IMR-90 (cell line): ENCODE results near the gene KCTD11. TPM values are rescaled to one million over a fixed set of nuclear protein-coding genes. Genes with fewer than 3 reads are reported as not detected.

ENCODE experiments used
- microRNA-seq, 2 experiments: library from miRNA; stranded (forward) in 1 of 2; unstranded in 1 of 2; fragments of 10-50 nt in 1 of 2; fragments of <30 nt in 1 of 2; gene quantifications in 1 of 2; microRNA quantifications in 1 of 2; one replicate each; pipeline versions ENCODE3 to v1.1.0; 2013 to 2020; ENCODE audit not compliant: insufficient read depth in 1 of 2, insufficient read length in 1 of 2, unreplicated experiment in 1 of 2
- polyA plus RNA-seq, 3 experiments: library from polyadenylated mRNA; depleted of rRNA; stranded (reverse); fragments of >200 nt; gene quantifications; 2 replicates each; pipeline ENCODE4 v1.2.3, GENCODE V29; 2012; ENCODE audit warnings: low replicate concordance in 1 of 3
- small RNA-seq, 5 experiments: library from RNA; depleted of rRNA; stranded (forward); fragments of <200 nt; gene quantifications; one replicate each; pipeline ENCODE3, GENCODE V24; 2012
- total RNA-seq: library from RNA; depleted of rRNA; stranded (reverse); fragments of >200 nt; gene quantifications from 2 replicates; pipeline ENCODE4 v1.2.3, GENCODE V29; 2012; rRNA removed

KCTD11 gene
- total and polyA plus RNA-seq, 2 of the 4 experiments (the other 2 are of a cell fraction), result 10.8 to 16.4 TPM

Small RNAs within 50 kb of the gene (microRNA-seq; reads per million reads assigned to microRNA genes)
- not detected for gene AC026954.2 (ENCODE audit: insufficient read depth, insufficient read length)

Small RNAs within 50 kb of the gene (small RNA-seq; reads per million reads assigned to genes)
- 0 to 0.46 (median 0) reads per million in 5 experiments for gene AC026954.2

Other genes starting within 250 kb of the KCTD11 start
Only the 30 nearest of the 36 such genes appear.
- 1.3 and 1.9 TPM in 2 replicates for gene ASGR1, start 172.8 kb upstream of the KCTD11 start, total RNA-seq
- gene ASGR1, start 172.8 kb upstream of the KCTD11 start, polyA plus RNA-seq (2012; rRNA removed), result 3.8 and 4.2 TPM in 2 replicates
- 8.1 and 8.2 TPM in 2 replicates for gene DLG4, start 132.3 kb upstream of the KCTD11 start, total RNA-seq
- gene DLG4, start 132.3 kb upstream of the KCTD11 start, polyA plus RNA-seq (2012; rRNA removed), result 28.5 and 30.5 TPM in 2 replicates
- 129 and 139 TPM in 2 replicates for gene ACADVL, start 132.2 kb upstream of the KCTD11 start, total RNA-seq
- 752 and 844 TPM in 2 replicates for gene ACADVL, start 132.2 kb upstream of the KCTD11 start, polyA plus RNA-seq (2012; rRNA removed)
- gene DVL2, start 117.6 kb upstream of the KCTD11 start, total RNA-seq, result 20.3 and 21.3 TPM in 2 replicates
- gene DVL2, start 117.6 kb upstream of the KCTD11 start, polyA plus RNA-seq (2012; rRNA removed), result 10.5 and 11.8 TPM in 2 replicates
- gene PHF23, start 112.7 kb upstream of the KCTD11 start, total RNA-seq, result 44.8 and 45.5 TPM in 2 replicates
- 54.4 and 58.5 TPM in 2 replicates for gene PHF23, start 112.7 kb upstream of the KCTD11 start, polyA plus RNA-seq (2012; rRNA removed)
- gene GABARAP, start 109.7 kb upstream of the KCTD11 start, total RNA-seq, result 70.8 and 77.8 TPM in 2 replicates
- gene GABARAP, start 109.7 kb upstream of the KCTD11 start, polyA plus RNA-seq (2012; rRNA removed), result 702 and 780 TPM in 2 replicates
- 18.3 and 23.8 TPM in 2 replicates for gene CTDNEP1, start 100.4 kb upstream of the KCTD11 start, total RNA-seq
- gene CTDNEP1, start 100.4 kb upstream of the KCTD11 start, polyA plus RNA-seq (2012; rRNA removed), result 132 TPM in 2 replicates
- 46.6 and 48.0 TPM in 2 replicates for gene ELP5, start 99.9 kb upstream of the KCTD11 start, total RNA-seq
- gene ELP5, start 99.9 kb upstream of the KCTD11 start, polyA plus RNA-seq (2012; rRNA removed), result 38.6 and 39.3 TPM in 2 replicates
- gene CLDN7, start 89.7 kb upstream of the KCTD11 start, total RNA-seq, result 0.56 and 1.4 TPM in 2 replicates
- 1.4 and 2.8 TPM in 2 replicates for gene CLDN7, start 89.7 kb upstream of the KCTD11 start, polyA plus RNA-seq (2012; rRNA removed)
- under 0.01 TPM in 1 of 2 replicates, not detected in the other for gene SLC2A4, start 70.4 kb upstream of the KCTD11 start, total RNA-seq
- gene SLC2A4, start 70.4 kb upstream of the KCTD11 start, polyA plus RNA-seq (2012; rRNA removed), result 0.07 TPM in 2 replicates
- gene YBX2, start 57.5 kb upstream of the KCTD11 start, total RNA-seq, result not detected in 2 replicates
- gene YBX2, start 57.5 kb upstream of the KCTD11 start, polyA plus RNA-seq (2012; rRNA removed), result 0.17 TPM in 1 of 2 replicates, not detected in the other
- 718 and 883 TPM in 2 replicates for gene EIF5A, start 44.5 kb upstream of the KCTD11 start, total RNA-seq
- gene EIF5A, start 44.5 kb upstream of the KCTD11 start, polyA plus RNA-seq (2012; rRNA removed), result 660 and 782 TPM in 2 replicates
- 36.2 and 37.5 TPM in 2 replicates for gene GPS2, start 36.8 kb upstream of the KCTD11 start, total RNA-seq
- gene GPS2, start 36.8 kb upstream of the KCTD11 start, polyA plus RNA-seq (2012; rRNA removed), result 47.5 and 50.9 TPM in 2 replicates
- gene NEURL4, start 22.8 kb upstream of the KCTD11 start, total RNA-seq, result 8.4 and 9.2 TPM in 2 replicates
- 23.3 and 26.3 TPM in 2 replicates for gene NEURL4, start 22.8 kb upstream of the KCTD11 start, polyA plus RNA-seq (2012; rRNA removed)
- under 0.01 and 0.83 TPM in 2 replicates for gene ACAP1, start 15.6 kb upstream of the KCTD11 start, total RNA-seq
- gene ACAP1, start 15.6 kb upstream of the KCTD11 start, polyA plus RNA-seq (2012; rRNA removed), result 2.1 and 2.3 TPM in 2 replicates
- gene TMEM95, start 3.0 kb downstream of the KCTD11 start, total RNA-seq, result not detected in 2 replicates
- gene TMEM95, start 3.0 kb downstream of the KCTD11 start, polyA plus RNA-seq (2012; rRNA removed), result not detected in 2 replicates
- gene TNK1, start 28.9 kb downstream of the KCTD11 start, total RNA-seq, result under 0.01 and 0.54 TPM in 2 replicates
- gene TNK1, start 28.9 kb downstream of the KCTD11 start, polyA plus RNA-seq (2012; rRNA removed), result 0.44 and 0.55 TPM in 2 replicates
- 6.1 and 6.4 TPM in 2 replicates for gene PLSCR3, start 42.4 kb downstream of the KCTD11 start, total RNA-seq
- 116 and 131 TPM in 2 replicates for gene PLSCR3, start 42.4 kb downstream of the KCTD11 start, polyA plus RNA-seq (2012; rRNA removed)
- 35.3 and 38.4 TPM in 2 replicates for gene TMEM256, start 51.9 kb downstream of the KCTD11 start, total RNA-seq
- gene TMEM256, start 51.9 kb downstream of the KCTD11 start, polyA plus RNA-seq (2012; rRNA removed), result 174 and 252 TPM in 2 replicates
- 1.7 and 1.8 TPM in 2 replicates for gene NLGN2, start 55.7 kb downstream of the KCTD11 start, total RNA-seq
- gene NLGN2, start 55.7 kb downstream of the KCTD11 start, polyA plus RNA-seq (2012; rRNA removed), result 36.7 and 38.1 TPM in 2 replicates
- not detected in 2 replicates for gene SPEM1, start 68.2 kb downstream of the KCTD11 start, total RNA-seq
- not detected in 2 replicates for gene SPEM1, start 68.2 kb downstream of the KCTD11 start, polyA plus RNA-seq (2012; rRNA removed)
- not detected in 2 replicates for gene SPEM2, start 73.5 kb downstream of the KCTD11 start, total RNA-seq
- not detected in 2 replicates for gene SPEM2, start 73.5 kb downstream of the KCTD11 start, polyA plus RNA-seq (2012; rRNA removed)
- not detected in 2 replicates for gene SPEM3, start 76.7 kb downstream of the KCTD11 start, total RNA-seq
- gene SPEM3, start 76.7 kb downstream of the KCTD11 start, polyA plus RNA-seq (2012; rRNA removed), result not detected in 2 replicates
- gene TMEM102, start 83.3 kb downstream of the KCTD11 start, total RNA-seq, result 1.1 and 1.4 TPM in 2 replicates
- 2.2 and 2.3 TPM in 2 replicates for gene TMEM102, start 83.3 kb downstream of the KCTD11 start, polyA plus RNA-seq (2012; rRNA removed)
- gene FGF11, start 87.3 kb downstream of the KCTD11 start, total RNA-seq, result 0.18 and 0.28 TPM in 2 replicates
- 0.99 and 1.1 TPM in 2 replicates for gene FGF11, start 87.3 kb downstream of the KCTD11 start, polyA plus RNA-seq (2012; rRNA removed)
- gene CHRNB1, start 92.9 kb downstream of the KCTD11 start, total RNA-seq, result 4.2 and 4.3 TPM in 2 replicates
- gene CHRNB1, start 92.9 kb downstream of the KCTD11 start, polyA plus RNA-seq (2012; rRNA removed), result 6.0 and 6.4 TPM in 2 replicates
- 6.3 and 8.3 TPM in 2 replicates for gene ZBTB4, start 127.5 kb downstream of the KCTD11 start, total RNA-seq
- gene ZBTB4, start 127.5 kb downstream of the KCTD11 start, polyA plus RNA-seq (2012; rRNA removed), result 20.1 and 20.3 TPM in 2 replicates
- gene SLC35G6, start 129.3 kb downstream of the KCTD11 start, total RNA-seq, result not detected in 2 replicates
- gene SLC35G6, start 129.3 kb downstream of the KCTD11 start, polyA plus RNA-seq (2012; rRNA removed), result not detected in 2 replicates
- 56.4 and 56.6 TPM in 2 replicates for gene POLR2A, start 132.2 kb downstream of the KCTD11 start, total RNA-seq
- gene POLR2A, start 132.2 kb downstream of the KCTD11 start, polyA plus RNA-seq (2012; rRNA removed), result 38.4 and 54.0 TPM in 2 replicates
- 2.7 and 3.6 TPM in 2 replicates for gene TNFSF12, start 196.9 kb downstream of the KCTD11 start, total RNA-seq
- 22.0 and 23.1 TPM in 2 replicates for gene TNFSF12, start 196.9 kb downstream of the KCTD11 start, polyA plus RNA-seq (2012; rRNA removed)